ENCODE data around the gene G2E3. TPM values are rescaled to one million over a fixed set of nuclear protein-coding genes. Genes with fewer than 3 reads are reported as not detected.

G2E3 gene
- total RNA-seq, 1 donor from 2014 or later: 46.5 TPM

DNA sequence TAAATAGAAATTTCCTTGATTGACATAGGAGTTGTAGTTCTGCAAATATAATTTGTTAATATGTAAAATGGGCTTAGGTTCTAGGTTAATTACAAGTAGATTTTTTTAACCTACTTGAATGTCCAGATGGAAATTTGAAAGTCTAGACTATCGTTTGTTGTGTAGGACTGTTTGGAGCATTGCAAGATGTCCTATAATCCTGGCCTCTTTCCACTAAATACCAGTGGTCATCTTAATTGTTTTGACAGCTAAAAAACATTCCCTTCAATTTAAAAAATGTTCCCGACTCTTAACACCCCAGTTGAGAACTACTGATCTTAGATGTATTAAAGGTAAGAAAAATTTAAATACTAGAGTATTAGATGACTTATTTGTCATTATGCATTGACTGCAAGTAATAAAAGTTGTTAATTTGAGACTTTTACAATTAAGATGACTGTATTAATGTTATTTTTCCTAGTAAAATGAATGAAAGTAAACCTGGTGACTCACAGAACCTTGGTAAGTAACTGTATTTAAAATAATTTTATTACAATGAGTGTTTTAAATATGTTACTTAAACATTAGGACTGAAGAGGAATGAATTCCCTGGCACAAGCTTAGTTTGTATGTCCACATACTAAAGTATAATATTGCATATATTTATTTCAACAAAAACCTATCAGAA, 21.8 kb downstream of the G2E3 start:
- H3K9me3 Mint-ChIP-seq: peaks cover 17% of the 10 kb centered on the region
- peaks cover 36% of the 10 kb centered on the region for H3K36me3 Mint-ChIP-seq (ENCODE audit: low read depth)
- no peak for DNase-seq (ENCODE audit: low read depth, low spot score)
- H3K4me3 Mint-ChIP-seq: no peak overlapping the region
- H3K27me3 Mint-ChIP-seq (ENCODE audit: low read depth): no peaks in the 10 kb centered on the region
- H3K4me1 Mint-ChIP-seq: peaks cover 12% of the 10 kb centered on the region
- TF ChIP-seq, protein P1, sequence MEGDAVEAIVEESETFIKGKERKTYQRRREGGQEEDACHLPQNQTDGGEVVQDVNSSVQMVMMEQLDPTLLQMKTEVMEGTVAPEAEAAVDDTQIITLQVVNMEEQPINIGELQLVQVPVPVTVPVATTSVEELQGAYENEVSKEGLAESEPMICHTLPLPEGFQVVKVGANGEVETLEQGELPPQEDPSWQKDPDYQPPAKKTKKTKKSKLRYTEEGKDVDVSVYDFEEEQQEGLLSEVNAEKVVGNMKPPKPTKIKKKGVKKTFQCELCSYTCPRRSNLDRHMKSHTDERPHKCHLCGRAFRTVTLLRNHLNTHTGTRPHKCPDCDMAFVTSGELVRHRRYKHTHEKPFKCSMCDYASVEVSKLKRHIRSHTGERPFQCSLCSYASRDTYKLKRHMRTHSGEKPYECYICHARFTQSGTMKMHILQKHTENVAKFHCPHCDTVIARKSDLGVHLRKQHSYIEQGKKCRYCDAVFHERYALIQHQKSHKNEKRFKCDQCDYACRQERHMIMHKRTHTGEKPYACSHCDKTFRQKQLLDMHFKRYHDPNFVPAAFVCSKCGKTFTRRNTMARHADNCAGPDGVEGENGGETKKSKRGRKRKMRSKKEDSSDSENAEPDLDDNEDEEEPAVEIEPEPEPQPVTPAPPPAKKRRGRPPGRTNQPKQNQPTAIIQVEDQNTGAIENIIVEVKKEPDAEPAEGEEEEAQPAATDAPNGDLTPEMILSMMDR (conservative IDR thresholded peaks at IDR 0.05): no peak
- no peak overlapping the region for H3K27ac Mint-ChIP-seq (ENCODE audit: unreplicated experiment)

- no peak overlapping the region for H3K4me3 Mint-ChIP-seq
- H3K27ac Mint-ChIP-seq (ENCODE audit: unreplicated experiment): no peak overlapping the region
- TF ChIP-seq, protein P1 (conservative IDR thresholded peaks at IDR 0.05): no peak
- peaks cover 40% of the 10 kb centered on the region for H3K36me3 Mint-ChIP-seq (ENCODE audit: low read depth)
- H3K9me3 Mint-ChIP-seq: peaks cover 15% of the 10 kb centered on the region
- peaks cover 11% of the 10 kb centered on the region for H3K4me1 Mint-ChIP-seq
- no peak for DNase-seq (ENCODE audit: low read depth, low spot score)
- H3K27me3 Mint-ChIP-seq (ENCODE audit: low read depth): no peaks in the 10 kb centered on the region
These were observed 22.3 kb downstream of the G2E3 start for GRCh38 chr14:30581283-30581625.

DNA sequence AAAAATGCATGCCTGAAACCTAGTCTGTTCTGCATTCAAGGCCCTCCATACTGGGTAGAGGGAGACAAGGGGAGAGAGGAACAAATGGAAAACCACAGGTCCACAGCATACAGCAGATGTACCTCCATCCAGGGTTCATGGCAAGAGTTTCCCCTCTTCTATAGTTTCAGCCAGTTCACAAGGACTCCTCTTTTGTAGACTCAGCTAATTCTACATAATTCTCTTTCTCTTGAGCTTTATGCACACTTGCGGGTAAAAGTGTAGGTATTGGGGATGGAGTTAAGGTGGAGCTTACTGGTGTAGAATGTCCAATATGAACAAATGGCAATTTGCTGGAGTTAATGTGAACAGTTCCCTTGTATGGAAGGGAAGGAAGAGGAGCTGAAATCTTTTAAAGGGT, 23.4 kb downstream of the G2E3 start:
- H3K27me3 Mint-ChIP-seq (ENCODE audit: low read depth): no peaks in the 10 kb centered on the region
- no peak overlapping the region for H3K4me3 Mint-ChIP-seq
- peaks cover 41% of the 10 kb centered on the region for H3K36me3 Mint-ChIP-seq (ENCODE audit: low read depth)
- DNase-seq (ENCODE audit: low read depth, low spot score): no peak
- H3K9me3 Mint-ChIP-seq: peaks cover 14% of the 10 kb centered on the region
- no peak overlapping the region for H3K27ac Mint-ChIP-seq (ENCODE audit: unreplicated experiment)
- H3K4me1 Mint-ChIP-seq: peaks cover 9% of the 10 kb centered on the region
- TF ChIP-seq, protein P1 (conservative IDR thresholded peaks at IDR 0.05): no peak

DNA sequence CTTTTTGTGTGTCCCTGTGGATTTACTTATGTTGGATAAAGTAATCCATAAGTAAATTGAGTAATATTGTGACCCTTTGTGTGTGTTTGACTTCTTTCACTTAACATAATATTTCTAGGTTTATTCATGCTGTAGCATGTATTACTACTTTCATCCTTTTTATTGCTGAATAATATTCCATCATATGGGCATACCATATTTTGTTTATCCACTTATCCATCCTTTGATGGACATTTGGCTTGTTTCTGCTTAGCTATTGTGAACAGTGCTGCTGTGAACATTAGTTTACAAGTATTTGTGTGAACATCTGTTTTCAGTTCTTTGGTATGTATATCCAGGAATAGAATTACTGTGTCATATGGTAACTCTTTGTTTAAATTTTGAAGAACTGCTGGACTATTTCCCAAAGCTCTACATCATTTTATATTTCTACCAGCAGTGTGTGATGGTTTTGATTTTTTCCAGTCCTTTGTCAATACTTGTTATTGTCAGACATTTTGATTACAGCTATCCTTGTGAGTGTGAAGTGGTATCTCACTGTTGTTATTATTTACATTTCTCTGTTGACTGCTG, 25.2 kb downstream of the G2E3 start:
- Mint-ChIP-seq H3K36me3 (ENCODE audit: low read depth) (peaks cover 46% of the 10 kb centered on the region), H3K4me1 (no peaks in the 10 kb centered on the region), H3K9me3 (peaks cover 14% of the 10 kb centered on the region), H3K27ac (ENCODE audit: unreplicated experiment) (no peak overlapping the region), H3K27me3 (ENCODE audit: low read depth) (no peaks in the 10 kb centered on the region), H3K4me3 (no peak overlapping the region)
- no peak for DNase-seq (ENCODE audit: low read depth, low spot score)
- TF ChIP-seq, protein P1 (conservative IDR thresholded peaks at IDR 0.05): no peak

DNA sequence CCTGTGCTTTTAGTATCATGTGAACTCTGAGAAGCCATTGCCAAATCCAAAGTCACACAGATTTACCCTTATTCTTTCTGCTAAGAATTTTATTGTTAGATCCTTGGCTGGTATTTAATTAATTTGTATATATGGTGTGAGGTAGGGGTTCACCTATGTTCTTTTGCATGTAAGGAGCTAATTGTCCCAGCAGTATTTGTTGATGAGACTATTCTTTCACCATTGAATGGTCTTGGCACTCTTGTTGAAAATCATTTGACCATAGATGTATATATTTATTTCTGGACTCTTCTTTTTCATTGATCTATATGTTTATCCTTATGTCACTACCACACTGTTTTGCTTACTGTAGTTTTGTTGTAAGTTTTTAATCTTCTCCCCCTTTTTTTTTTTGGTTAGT, 26.2 kb downstream of the G2E3 start:
- peaks cover 53% of the 10 kb centered on the region for H3K36me3 Mint-ChIP-seq (ENCODE audit: low read depth)
- H3K9me3 Mint-ChIP-seq: peaks cover 14% of the 10 kb centered on the region
- no peak for DNase-seq (ENCODE audit: low read depth, low spot score)
- TF ChIP-seq, protein P1 (conservative IDR thresholded peaks at IDR 0.05): no peak
- no peak overlapping the region for H3K4me3 Mint-ChIP-seq
- no peaks in the 10 kb centered on the region for H3K27me3 Mint-ChIP-seq (ENCODE audit: low read depth)
- no peak overlapping the region for H3K27ac Mint-ChIP-seq (ENCODE audit: unreplicated experiment)
- H3K4me1 Mint-ChIP-seq: no peaks in the 10 kb centered on the region

All from neural crest cell (in vitro differentiated cells).